Brain pericyte (primary cell): ENCODE data around the gene IVD.

Experiments
- DNase-seq: peaks from one replicate; pipeline ENCODE4 v3.0.0-alpha.2; 2012; ENCODE audit warnings: low read depth, low spot score

The IVD gene

DNA sequence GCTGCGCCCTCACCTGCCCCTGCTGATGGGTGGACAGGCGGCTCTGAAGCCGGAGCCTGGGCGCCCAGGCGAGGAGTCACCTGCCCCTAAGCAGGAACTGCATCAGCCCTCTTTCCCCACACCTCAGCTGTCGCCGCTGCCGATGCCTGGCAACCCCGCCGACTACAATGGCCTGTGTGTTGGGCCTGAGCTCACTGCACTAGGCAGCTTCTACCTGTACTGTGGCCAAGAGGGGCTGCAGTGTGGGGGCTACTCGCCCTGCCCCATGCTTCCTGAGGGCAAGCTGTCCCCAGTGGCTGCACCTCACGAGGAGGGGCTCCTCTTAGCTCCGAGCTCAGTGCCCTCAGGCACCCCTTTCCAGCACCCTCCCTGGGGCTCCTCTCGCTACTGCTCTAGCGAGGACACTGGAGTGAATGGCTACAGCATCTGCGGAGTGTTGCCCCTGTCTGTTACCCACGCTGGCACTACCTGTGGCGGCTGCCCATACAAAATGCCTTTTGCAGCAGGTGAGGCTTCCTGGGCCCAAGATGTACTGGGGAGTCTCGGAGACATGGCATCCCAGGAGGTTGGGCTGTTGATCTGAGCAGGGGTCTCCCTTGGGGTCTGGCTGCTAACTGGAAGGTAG lies 53.9 kb downstream of the IVD start:
- no peak for DNase-seq

DNA sequence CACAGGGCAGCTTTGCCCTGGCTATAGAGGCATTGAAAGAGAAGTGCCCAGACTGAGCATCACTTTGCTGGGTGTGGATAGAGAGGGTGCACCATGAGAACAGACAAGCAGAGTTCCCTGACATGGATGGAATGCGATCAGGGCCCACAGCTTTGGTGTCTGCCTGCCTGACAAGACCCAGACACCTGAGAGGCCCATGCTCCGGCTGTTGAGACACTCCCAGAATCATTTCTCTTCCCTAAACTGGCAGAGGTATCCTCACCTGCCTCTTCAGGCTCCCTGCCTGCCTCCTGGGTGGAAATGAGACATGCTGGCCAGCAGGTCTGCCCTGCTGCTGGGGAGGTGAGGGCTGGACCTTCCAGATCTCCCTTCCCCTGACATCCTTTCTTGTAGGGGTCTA lies 54.8 kb downstream of the IVD start:
- DNase-seq = no peak

DNA sequence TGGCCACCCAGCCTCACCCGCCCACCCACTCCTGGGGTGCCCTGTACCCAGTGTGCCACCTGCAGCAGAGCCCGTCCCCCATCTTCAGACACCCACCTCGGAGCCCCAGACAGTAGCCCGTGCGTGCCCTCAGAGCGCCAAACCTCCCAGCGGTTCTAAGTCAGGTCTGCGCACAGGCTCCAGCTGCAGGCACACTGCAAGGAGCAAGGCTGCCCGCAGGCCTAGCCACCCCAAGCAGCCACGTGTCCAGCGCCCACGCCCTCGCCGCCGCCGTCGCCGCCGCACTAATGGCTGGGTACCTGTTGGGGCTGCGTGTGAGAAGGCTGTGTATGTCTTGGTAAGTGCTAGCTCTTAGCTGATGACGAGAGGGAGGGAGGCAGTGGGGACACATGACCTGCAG lies 56.4 kb downstream of the IVD start:
- DNase-seq = no peak

DNA sequence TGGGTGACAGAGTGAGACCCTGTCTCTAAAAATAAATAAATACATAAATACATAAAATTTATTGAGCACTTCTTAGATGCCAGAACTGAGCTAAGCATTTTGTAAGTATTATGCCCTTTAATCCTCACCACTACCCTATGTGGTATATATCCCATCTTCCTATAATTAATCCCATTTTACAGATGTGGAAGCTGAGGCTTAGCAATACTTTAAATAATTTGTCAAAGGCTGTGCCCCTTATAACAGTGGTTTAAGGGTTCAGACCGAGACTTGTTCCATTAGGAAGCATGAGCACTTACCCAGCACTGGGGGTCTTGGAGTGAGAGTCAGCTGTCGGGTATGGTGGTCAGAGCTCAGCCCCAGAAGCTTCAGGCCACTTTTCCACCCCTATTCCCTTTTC lies 57.7 kb downstream of the IVD start:
- DNase-seq = no peak

DNA sequence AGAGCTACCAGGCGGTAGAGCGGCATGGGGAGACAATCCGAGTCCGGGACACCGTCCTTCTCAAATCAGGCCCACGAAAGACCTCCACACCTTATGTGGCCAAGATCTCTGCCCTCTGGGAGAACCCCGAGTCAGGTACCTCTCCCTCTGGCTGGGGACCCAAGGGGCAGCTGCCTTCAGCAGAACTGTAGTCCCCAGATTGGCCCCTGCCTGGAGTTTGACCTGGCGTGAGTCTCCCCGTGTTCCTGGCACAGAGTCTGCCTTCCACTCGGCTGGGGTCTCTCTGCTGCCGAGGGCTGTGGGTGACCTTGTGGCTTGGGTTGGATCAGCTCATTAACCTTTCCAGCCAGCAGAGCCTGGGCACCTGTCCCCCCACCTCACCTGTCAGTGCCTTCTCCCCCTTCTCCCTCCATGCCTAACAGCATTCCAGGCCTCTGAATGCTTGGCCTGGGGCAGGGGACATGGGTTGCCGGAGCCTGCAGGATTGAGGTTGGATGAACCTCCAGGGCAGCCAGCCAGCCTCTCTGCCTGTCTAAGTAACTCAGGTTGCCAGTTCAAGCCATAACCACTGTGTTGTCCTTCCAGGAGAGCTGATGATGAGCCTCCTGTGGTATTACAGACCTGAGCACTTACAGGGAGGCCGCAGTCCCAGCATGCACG lies 58.4 kb downstream of the IVD start:
- DNase-seq = no peak

DNA sequence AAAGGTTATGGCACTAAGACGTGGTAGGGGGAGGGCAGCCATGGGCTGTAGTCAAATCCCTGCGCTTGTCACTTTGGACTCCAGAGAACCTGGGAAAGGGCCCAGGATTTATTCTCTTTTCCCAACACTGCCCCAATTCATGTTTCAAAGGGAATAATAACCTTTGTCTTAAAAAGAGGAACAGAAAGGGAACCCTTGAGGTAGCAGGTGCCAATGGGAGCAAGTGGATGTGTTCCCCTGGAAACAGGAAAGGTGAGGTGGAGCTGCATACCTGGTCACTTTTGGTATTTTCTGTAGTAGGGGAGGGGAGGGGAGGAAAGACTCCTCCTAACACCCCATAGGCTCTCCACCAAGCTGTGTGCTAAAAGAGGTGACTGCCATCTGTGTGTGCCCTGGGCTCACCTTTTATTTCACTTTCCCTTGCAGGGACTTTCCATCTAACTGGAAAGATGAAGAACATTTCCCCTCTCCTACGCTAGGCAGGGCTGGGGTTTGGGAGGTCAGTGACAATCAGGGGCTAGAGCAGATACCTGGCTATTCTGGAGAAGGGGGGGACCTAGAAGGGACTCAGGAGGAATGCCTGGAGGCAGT lies 59.1 kb downstream of the IVD start:
- no peak for DNase-seq

DNA sequence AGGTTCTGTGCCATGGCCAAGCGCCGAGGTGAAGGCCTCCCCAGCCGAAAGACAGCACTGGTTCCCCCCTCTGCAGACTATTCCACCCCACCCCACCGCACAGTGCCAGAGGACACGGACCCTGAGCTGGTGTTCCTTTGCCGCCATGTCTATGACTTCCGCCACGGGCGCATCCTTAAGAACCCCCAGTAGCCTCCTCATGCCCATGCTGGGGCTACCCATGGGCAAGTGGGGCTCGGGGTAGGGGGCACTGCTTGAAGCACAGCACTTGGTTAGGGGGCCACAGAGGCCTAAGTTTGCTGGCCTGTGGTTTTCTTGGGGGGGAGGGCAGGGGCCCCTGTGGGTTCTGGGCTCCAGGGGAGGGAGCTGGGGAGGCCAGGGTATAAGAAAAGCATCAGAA lies 60.3 kb downstream of the IVD start:
- no peak for DNase-seq

DNA sequence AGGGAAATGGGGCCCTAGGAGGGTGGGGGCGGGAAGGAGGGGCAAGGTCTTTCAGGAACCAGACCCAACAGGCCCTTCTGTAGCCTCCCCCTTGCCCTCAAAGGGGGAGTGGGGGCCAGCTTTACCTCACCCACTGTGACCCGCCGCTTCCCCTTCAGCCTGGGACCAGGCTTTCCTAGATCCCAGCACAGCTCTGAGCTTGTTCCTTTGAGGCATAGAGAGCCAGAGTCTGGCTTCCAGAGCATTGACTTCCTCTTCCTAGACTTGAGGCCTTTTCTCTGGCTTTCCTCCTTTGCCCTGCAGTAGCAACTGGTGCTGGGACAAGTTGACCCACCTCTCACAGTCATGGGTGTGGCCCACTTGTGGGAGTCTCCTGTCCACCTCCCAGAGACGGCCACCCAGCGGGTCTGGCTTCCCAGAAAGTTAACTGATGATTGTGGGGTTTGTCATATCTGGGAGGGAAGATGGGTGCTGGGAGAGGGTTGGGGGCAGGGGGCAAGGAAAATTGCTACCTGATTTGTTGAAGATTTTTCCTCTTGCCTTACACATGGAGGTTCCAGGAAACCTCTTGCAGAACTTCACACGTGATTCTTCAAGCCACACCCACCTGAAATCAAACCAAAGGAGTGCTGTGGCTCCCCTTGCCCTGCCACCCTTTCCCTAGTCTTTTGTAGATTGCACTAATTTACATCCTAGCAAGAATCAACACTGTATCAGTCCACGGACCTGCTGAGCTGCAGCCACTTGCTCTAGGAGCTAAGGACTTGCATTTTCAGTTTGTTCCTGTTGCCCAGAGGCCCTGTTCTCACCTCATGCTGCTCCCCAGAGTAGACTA lies 61.0 kb downstream of the IVD start:
- no peak for DNase-seq

DNA sequence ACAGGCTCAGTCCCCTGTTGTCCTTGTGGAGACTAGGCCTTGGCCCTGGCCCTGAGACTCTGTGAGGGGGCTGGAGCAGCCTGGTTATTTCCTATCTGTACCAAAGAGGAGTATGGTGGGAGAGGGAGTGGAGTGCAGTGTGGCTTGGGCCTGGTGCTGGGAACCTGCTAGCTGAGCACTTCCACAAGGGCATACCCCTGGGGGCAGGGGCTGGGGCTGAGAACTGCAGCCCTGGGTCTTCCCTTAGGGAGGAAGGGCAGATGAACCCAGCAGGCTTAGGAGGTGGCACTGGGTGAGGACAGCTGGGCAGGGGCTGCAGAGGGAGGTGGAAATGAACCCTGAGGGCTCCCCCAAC lies 61.6 kb downstream of the IVD start:
- DNase-seq = no peak

DNA sequence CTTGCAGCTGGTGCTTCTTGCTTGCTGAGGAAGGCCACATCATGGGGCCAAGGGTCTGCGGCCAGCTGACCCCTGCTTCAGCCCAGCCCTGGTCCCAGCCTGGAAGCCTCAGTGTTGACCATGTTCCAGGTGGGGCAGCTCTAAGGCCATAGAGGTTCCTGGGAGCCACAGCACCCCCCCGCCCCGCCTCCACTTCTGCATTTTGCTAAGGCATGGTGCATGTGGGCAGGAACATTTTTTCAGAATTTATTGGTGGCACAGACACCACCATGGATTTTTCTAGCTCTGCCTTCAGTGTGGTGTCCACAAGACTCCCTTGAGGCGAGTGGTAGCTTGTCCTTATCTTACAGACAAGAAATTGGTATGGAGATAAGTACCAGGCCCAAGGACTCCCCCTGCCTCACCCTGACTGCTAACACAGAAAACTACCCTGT lies 63.3 kb downstream of the IVD start:
- no peak for DNase-seq

DNA sequence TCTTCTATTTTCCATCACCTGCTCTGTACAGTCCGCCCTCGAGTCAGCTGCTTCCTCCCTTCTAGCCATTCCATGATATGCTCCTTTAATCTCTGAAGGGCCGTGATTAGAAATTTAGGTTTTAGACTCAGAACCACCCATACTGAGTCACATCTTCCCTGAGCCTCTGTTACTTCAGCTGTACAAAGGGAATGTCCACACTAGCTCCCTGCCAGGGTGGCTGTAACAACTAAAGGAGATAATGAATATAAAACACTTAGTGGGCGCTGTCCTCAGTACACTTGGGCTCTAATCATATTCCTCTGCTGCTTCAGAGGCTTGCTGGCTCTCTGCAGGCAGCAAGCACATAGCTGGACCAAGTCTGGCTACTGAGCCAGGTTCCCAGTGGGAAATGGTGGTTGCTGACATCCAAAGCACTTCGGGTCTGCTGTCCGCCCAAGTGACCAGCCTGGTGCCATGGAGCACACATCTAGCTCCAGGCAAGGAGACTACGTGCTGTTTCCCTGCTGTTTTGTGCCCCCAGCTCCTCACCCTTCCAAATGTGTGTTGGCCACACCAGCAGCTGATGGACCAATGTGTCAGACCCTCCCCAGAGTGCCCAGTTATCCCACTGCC lies 64.3 kb downstream of the IVD start:
- DNase-seq = no peak

DNA sequence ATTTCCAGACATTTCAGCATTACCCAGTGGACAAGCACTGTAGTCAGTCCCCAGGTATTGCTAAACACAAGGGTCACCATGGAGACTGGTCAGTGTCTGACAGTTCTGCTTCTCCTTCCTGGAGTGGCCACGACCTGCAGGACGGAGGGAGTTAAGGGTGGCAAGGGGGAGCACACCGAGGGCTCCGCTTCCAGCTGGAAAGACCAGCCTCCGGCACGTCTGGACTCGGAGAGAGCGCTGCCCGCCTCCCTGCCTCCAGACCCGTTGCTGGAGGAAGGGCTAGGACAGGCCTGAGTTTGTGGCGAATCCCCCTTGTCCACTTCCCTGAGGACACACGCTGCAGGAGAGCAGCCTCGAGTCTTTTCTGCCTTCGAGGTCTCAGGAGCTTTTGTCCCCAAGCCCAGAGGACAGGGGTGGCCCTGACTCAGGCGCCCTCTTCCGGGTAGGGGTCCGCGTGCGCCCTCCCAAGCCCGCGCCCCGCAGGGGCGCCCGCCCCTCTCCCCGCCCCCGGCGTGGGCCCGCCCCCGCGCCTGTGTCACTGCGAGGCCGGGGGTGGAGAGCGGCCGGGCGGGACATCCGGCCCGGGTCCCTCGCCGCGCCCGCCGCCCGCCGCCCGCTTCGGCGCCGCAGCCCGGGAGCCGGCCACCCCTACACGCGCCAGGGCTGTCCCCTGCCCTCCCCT lies 65.0 kb downstream of the IVD start, which contains the start of gene CHST14:
Gene CHST14 (plus strand): TSS at position 562 of the 682 bp plus-strand sequence. CDS start 230 bp downstream, outside the sequence.
- no peak for DNase-seq
